ENCODE measurements around the gene CFAP61.

The CFAP61 gene

GRCh38 chr20:20286061-20286460, 233.7 kb downstream of the CFAP61 start:
- DNase-seq = no peak

- no peak for DNase-seq
Measured at GRCh38 chr20:20289331-20289730, 237.0 kb downstream of the CFAP61 start.

GRCh38 chr20:20292472-20292871, 240.1 kb downstream of the CFAP61 start:
- no peak for DNase-seq

- no peak for DNase-seq
Measured at GRCh38 chr20:20293141-20293540, 240.8 kb downstream of the CFAP61 start.

- no peak for DNase-seq
Measured at GRCh38 chr20:20293691-20294385, 241.5 kb downstream of the CFAP61 start.

GRCh38 chr20:20295621-20296498, 243.5 kb downstream of the CFAP61 start:
- no peak for DNase-seq

GRCh38 chr20:20297181-20297580, 244.8 kb downstream of the CFAP61 start:
- DNase-seq = no peak

- DNase-seq = no peak
Measured at GRCh38 chr20:20297752-20298151, 245.4 kb downstream of the CFAP61 start.

GRCh38 chr20:20299904-20300303, 247.6 kb downstream of the CFAP61 start:
- no peak for DNase-seq

- no peak for DNase-seq
Measured at GRCh38 chr20:20303320-20303719, 251.0 kb downstream of the CFAP61 start.

GRCh38 chr20:20303742-20304141, 251.4 kb downstream of the CFAP61 start:
- no peak for DNase-seq

GRCh38 chr20:20304942-20305341, 252.6 kb downstream of the CFAP61 start:
- DNase-seq = peak; percentile 47

GRCh38 chr20:20312562-20312961, 260.2 kb downstream of the CFAP61 start:
- DNase-seq = no peak

GRCh38 chr20:20317195-20317594, 264.9 kb downstream of the CFAP61 start:
- DNase-seq = no peak

- peak; percentile 65 for DNase-seq
Measured at GRCh38 chr20:20317621-20318364, 265.5 kb downstream of the CFAP61 start.

- no peak for DNase-seq
Measured at GRCh38 chr20:20318365-20319161, 266.2 kb downstream of the CFAP61 start.

- DNase-seq = no peak
Measured at GRCh38 chr20:20321134-20321533, 268.8 kb downstream of the CFAP61 start.

GRCh38 chr20:20321917-20322316, 269.6 kb downstream of the CFAP61 start:
- DNase-seq = no peak

- no peak for DNase-seq
Measured at GRCh38 chr20:20322912-20323311, 270.6 kb downstream of the CFAP61 start.

- no peak for DNase-seq
Measured at GRCh38 chr20:20327746-20328145, 275.4 kb downstream of the CFAP61 start.

- no peak for DNase-seq
Measured at GRCh38 chr20:20329564-20329963, 277.2 kb downstream of the CFAP61 start.

- DNase-seq = no peak
Measured at GRCh38 chr20:20331156-20331555, 278.8 kb downstream of the CFAP61 start.

GRCh38 chr20:20331817-20332216, 279.5 kb downstream of the CFAP61 start:
- peak; percentile 24 for DNase-seq

All from NCI-H2227 treated with DMSO at 0.1 percent for 48 hours (cell line).